Measurements from ENCODE around the gene OGFR. TPM values are rescaled to one million over a fixed set of nuclear protein-coding genes. Genes with fewer than 3 reads are reported as not detected.
A peak's percentile ranks its signal among the peaks of the same experiment; 100 is the strongest.

OGFR gene, protein sequence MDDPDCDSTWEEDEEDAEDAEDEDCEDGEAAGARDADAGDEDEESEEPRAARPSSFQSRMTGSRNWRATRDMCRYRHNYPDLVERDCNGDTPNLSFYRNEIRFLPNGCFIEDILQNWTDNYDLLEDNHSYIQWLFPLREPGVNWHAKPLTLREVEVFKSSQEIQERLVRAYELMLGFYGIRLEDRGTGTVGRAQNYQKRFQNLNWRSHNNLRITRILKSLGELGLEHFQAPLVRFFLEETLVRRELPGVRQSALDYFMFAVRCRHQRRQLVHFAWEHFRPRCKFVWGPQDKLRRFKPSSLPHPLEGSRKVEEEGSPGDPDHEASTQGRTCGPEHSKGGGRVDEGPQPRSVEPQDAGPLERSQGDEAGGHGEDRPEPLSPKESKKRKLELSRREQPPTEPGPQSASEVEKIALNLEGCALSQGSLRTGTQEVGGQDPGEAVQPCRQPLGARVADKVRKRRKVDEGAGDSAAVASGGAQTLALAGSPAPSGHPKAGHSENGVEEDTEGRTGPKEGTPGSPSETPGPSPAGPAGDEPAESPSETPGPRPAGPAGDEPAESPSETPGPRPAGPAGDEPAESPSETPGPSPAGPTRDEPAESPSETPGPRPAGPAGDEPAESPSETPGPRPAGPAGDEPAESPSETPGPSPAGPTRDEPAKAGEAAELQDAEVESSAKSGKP
- 25.8 TPM for polyA plus RNA-seq (2012; ENCODE audit: low read depth, missing spikeins)

DNA sequence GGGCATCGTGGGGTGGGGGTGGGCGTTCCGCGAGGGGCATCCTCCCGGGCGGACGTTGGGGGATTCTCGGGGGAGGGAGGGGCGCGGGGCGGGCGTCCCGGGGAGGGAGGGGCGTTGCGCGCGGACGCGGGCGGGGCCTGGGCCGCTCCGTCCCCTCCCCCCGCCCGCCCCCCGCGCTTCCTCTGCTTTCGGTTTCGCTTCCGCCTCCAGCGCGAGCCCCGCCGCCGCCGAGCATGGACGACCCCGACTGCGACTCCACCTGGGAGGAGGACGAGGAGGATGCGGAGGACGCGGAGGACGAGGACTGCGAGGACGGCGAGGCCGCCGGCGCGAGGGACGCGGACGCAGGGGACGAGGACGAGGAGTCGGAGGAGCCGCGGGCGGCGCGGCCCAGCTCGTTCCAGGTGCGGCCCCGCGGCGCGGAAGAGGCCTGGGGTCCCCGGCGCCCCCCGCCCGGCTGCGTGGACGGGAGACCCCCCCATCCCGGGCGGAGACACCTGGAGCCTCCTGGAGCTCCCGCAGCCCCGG, at the start of gene OGFR:
TSS of gene OGFR (plus strand) at position 209 of the 528 bp plus-strand sequence. CDS start at position 234, 25 bp downstream.
- peak; percentile 90 for DNase-seq (ENCODE audit: insufficient read length, low spot score)
- FAIRE-seq: no peak
- TF ChIP-seq POLR2AphosphoS5 (IDR thresholded peaks at IDR 0.05; ENCODE audit: low read depth, low read length): peak; percentile 66
- 0 out of 2 replicates have a peak, but pooled peaks have one; percentile 52 for TF ChIP-seq SPI1 (IDR thresholded peaks at IDR 0.05; ENCODE audit: low read depth, low read length)
- TF ChIP-seq POU2F2 (IDR thresholded peaks at IDR 0.05; ENCODE audit: low read depth, low read length): no peak
- no peak for TF ChIP-seq PAX5 (IDR thresholded peaks at IDR 0.05; ENCODE audit: insufficient read depth, low read length, severe bottlenecking)
- TF ChIP-seq POLR2A (IDR thresholded peaks at IDR 0.05; ENCODE audit: low read depth, low read length): peak; percentile 55; the same call in 1 of the 2 replicates
- TF ChIP-seq TAF1 (IDR thresholded peaks at IDR 0.05; ENCODE audit: low read depth, low read length): 0 out of 2 replicates have a peak, but pooled peaks have one; percentile 34

GRCh38 chr20:62754991-62755356, 49.7 kb upstream of the OGFR start:
- TF ChIP-seq SPI1 (IDR thresholded peaks at IDR 0.05; ENCODE audit: low read depth, low read length) (no peak), POU2F2 (IDR thresholded peaks at IDR 0.05; ENCODE audit: low read depth, low read length) (no peak), PAX5 (IDR thresholded peaks at IDR 0.05; ENCODE audit: insufficient read depth, low read length, severe bottlenecking) (no peak), POLR2A (IDR thresholded peaks at IDR 0.05; ENCODE audit: low read depth, low read length) (no peak), POLR2AphosphoS5 (IDR thresholded peaks at IDR 0.05; ENCODE audit: low read depth, low read length) (no peak), TAF1 (IDR thresholded peaks at IDR 0.05; ENCODE audit: low read depth, low read length) (no peak)
- FAIRE-seq: no peak
- DNase-seq (ENCODE audit: insufficient read length, low spot score): no peak

GRCh38 chr20:62755817-62756724, 48.6 kb upstream of the OGFR start:
- DNase-seq (ENCODE audit: insufficient read length, low spot score): no peak
- TF ChIP-seq POLR2AphosphoS5 (IDR thresholded peaks at IDR 0.05; ENCODE audit: low read depth, low read length): no peak
- no peak for TF ChIP-seq PAX5 (IDR thresholded peaks at IDR 0.05; ENCODE audit: insufficient read depth, low read length, severe bottlenecking)
- TF ChIP-seq POU2F2 (IDR thresholded peaks at IDR 0.05; ENCODE audit: low read depth, low read length): no peak
- no peak for TF ChIP-seq TAF1 (IDR thresholded peaks at IDR 0.05; ENCODE audit: low read depth, low read length)
- TF ChIP-seq SPI1 (IDR thresholded peaks at IDR 0.05; ENCODE audit: low read depth, low read length): no peak
- FAIRE-seq: no peak

- no peak for TF ChIP-seq SPI1 (IDR thresholded peaks at IDR 0.05; ENCODE audit: low read depth, low read length)
- TF ChIP-seq TAF1 (IDR thresholded peaks at IDR 0.05; ENCODE audit: low read depth, low read length): no peak
- TF ChIP-seq PAX5 (IDR thresholded peaks at IDR 0.05; ENCODE audit: insufficient read depth, low read length, severe bottlenecking): no peak
- TF ChIP-seq POLR2AphosphoS5 (IDR thresholded peaks at IDR 0.05; ENCODE audit: low read depth, low read length): no peak
- TF ChIP-seq POU2F2 (IDR thresholded peaks at IDR 0.05; ENCODE audit: low read depth, low read length): no peak
- no peak for TF ChIP-seq POLR2A (IDR thresholded peaks at IDR 0.05; ENCODE audit: low read depth, low read length)
- DNase-seq (ENCODE audit: insufficient read length, low spot score) (no peak), FAIRE-seq (no peak)
Observed at GRCh38 chr20:62758226-62758912, 46.3 kb upstream of the OGFR start.

DNA sequence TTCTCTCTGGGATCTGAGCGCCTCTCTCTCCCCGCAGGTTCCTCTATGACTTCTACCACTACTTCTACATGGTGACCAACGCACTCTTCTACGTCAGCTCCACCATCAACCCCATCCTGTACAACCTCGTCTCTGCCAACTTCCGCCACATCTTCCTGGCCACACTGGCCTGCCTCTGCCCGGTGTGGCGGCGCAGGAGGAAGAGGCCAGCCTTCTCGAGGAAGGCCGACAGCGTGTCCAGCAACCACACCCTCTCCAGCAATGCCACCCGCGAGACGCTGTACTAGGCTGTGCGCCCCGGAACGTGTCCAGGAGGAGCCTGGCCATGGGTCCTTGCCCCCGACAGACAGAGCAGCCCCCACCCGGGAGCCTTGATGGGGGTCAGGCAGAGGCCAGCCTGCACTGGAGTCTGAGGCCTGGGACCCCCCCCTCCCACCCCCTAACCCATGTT, 44.6 kb upstream of the OGFR start:
- DNase-seq (ENCODE audit: insufficient read length, low spot score) (no peak), FAIRE-seq (no peak)
- TF ChIP-seq POLR2A (IDR thresholded peaks at IDR 0.05; ENCODE audit: low read depth, low read length): no peak
- TF ChIP-seq TAF1 (IDR thresholded peaks at IDR 0.05; ENCODE audit: low read depth, low read length): no peak
- TF ChIP-seq POLR2AphosphoS5 (IDR thresholded peaks at IDR 0.05; ENCODE audit: low read depth, low read length): no peak
- no peak for TF ChIP-seq POU2F2 (IDR thresholded peaks at IDR 0.05; ENCODE audit: low read depth, low read length)
- TF ChIP-seq PAX5 (IDR thresholded peaks at IDR 0.05; ENCODE audit: insufficient read depth, low read length, severe bottlenecking): no peak
- no peak for TF ChIP-seq SPI1 (IDR thresholded peaks at IDR 0.05; ENCODE audit: low read depth, low read length)

GRCh38 chr20:62760471-62760855, 44.2 kb upstream of the OGFR start:
- FAIRE-seq (no peak), DNase-seq (ENCODE audit: insufficient read length, low spot score) (no peak)
- no peak for TF ChIP-seq POU2F2 (IDR thresholded peaks at IDR 0.05; ENCODE audit: low read depth, low read length)
- TF ChIP-seq SPI1 (IDR thresholded peaks at IDR 0.05; ENCODE audit: low read depth, low read length): no peak
- no peak for TF ChIP-seq TAF1 (IDR thresholded peaks at IDR 0.05; ENCODE audit: low read depth, low read length)
- TF ChIP-seq POLR2AphosphoS5 (IDR thresholded peaks at IDR 0.05; ENCODE audit: low read depth, low read length): no peak
- no peak for TF ChIP-seq POLR2A (IDR thresholded peaks at IDR 0.05; ENCODE audit: low read depth, low read length)
- no peak for TF ChIP-seq PAX5 (IDR thresholded peaks at IDR 0.05; ENCODE audit: insufficient read depth, low read length, severe bottlenecking)

DNA sequence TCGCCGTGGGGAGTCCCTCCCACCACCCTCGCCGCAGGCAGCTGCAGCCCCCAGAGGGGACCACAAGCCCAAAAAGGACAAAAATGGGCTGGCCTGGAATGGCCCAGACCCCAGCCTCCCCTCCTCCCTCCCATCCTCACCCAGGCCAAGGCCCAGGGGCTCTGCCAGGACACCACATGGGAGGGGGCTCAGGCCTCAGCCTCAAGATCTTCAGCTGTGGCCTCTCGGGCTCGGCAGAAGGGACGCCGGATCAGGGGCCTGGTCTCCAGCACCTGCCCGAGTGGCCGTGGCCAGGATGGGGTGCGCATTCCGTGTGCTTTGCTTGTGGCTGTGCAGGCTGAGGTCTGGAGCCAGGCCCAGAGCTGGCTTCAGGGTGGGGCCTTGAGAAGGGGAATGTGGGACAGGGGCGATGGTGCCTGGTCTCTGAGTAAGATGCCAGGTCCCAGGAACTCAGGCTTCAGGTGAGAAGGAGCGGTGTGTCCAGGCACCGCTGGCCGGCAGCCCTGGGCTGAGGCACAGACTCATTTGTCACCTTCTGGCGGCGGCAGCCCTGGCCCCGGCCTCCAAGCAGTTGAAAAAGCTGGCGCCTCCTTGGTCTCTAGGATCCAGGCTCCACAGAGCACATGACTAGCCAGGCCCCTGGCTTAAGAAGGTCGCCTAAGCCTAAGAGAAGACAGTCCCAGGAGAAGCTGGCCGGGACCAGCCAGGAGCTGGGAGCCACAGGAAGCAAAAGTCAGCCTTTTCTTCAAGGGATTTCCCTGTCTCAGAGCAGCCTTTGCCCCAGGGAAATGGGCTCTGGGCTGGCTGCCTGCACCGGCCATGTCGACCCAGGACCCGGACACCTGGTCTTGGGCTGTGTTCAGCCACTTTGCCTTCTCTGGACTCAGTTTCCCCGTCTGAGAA, 43.5 kb upstream of the OGFR start:
- DNase-seq (ENCODE audit: insufficient read length, low spot score) (no peak), FAIRE-seq (no peak)
- TF ChIP-seq POLR2A (IDR thresholded peaks at IDR 0.05; ENCODE audit: low read depth, low read length): no peak
